Measurements from ENCODE around the gene ALDH5A1. TPM values are rescaled to one million over a fixed set of nuclear protein-coding genes. Genes with fewer than 3 reads are reported as not detected.

Gene ALDH5A1
- total RNA-seq, 2 donors from 2014 or later = 5.0 to 10.0 TPM

DNA sequence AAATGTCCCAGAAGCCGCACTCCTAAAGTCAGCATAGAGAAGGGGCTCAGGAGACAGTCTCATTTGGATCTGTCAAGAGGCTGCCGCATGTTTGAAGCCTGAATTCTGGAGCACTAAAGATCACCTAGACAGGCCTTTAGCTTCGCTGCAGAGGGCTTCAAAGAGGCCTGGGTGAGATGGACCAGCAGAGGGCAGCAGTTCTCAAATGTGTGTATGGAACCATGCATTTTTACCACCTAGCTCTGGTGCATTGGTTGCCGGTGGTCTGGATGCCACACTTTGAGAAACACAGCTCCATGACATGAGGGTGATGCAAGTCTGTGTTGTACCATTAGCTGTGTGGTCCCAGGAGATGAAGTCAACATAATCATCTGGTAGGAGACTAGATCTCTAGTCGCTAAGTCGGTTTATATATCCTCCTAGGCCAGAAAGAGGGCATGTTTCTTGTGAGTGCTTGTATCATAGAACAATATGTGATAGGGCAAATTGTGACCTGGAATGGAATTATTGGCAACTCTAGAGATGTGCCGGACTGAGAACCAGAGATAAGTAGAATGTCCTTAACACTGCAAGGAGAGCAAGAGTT lies 86.4 kb downstream of the ALDH5A1 start:
- TF ChIP-seq CTCF (IDR thresholded peaks at IDR 0.05) = peak; percentile 80 to 87
- no peaks in the 10 kb centered on the region for H3K9me3 ChIP-seq
- peak; percentile 80 for DNase-seq (ENCODE audit: low spot score)
- H3K4me1 ChIP-seq = peaks cover 0 to 12% of the 10 kb centered on the region in 2 donors
- no peak overlapping the region for H3K27ac ChIP-seq
- no peaks in the 10 kb centered on the region for H3K36me3 ChIP-seq
- H3K4me3 ChIP-seq = no peak overlapping the region
- no peaks in the 10 kb centered on the region for H3K27me3 ChIP-seq

DNA sequence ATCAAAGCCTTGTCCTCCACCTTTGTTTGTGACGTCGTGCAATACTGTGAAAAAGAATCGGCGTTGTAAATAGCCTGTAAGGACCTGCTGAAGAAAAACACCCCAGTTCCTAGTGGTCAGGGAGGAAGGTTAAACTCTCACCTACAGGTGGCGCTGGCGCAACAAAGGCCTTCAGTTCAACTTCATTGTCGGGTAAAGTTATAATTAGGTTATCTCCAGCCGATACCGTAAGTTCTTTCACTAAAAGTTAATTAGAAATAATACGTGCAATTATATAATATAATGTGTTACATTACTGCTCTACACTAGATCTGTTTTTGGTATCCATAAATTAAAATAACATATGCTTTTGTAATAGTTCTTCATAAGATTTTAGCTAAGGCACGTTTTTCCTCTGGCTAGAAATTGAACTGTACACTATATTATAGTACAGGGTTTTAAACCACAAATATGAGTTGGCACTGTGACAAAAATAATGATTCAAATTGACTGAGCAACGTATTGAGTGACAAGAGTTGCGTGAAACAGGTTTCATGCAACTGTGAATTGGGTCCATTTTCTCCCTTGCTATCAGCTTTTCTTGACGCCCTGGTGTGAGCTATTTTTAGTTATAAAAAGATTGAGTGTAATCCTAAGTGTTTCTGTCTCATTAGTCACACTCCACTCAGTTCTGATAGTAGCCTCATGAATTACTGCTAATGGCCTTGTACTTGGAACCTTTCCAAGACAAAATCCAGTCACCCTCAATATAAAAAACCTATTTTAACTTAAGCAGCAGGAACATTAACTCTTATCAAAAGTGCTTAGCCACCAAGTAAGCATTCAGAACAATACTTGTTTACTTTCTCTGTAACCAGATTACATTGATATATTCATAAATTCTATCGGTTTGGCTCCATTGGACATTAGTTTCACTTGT lies 89.0 kb downstream of the ALDH5A1 start:
- TF ChIP-seq CTCF (IDR thresholded peaks at IDR 0.05) = peak; percentile 78 to 85
- peaks cover 0 to 12% of the 10 kb centered on the region in 2 donors for H3K4me1 ChIP-seq
- peak; percentile 82 for DNase-seq (ENCODE audit: low spot score)
- H3K4me3 ChIP-seq = no peak overlapping the region
- H3K36me3 ChIP-seq = no peaks in the 10 kb centered on the region
- H3K9me3 ChIP-seq = no peaks in the 10 kb centered on the region
- H3K27ac ChIP-seq = peak overlapping the region in 1 of 2 donors; percentile 38
- H3K27me3 ChIP-seq = no peaks in the 10 kb centered on the region

- peaks cover 0 to 12% of the 10 kb centered on the region in 2 donors for H3K4me1 ChIP-seq
- H3K9me3 ChIP-seq = no peaks in the 10 kb centered on the region
- no peaks in the 10 kb centered on the region for H3K27me3 ChIP-seq
- TF ChIP-seq CTCF (IDR thresholded peaks at IDR 0.05) = no peak
- DNase-seq (ENCODE audit: low spot score) = no peak
- H3K36me3 ChIP-seq = no peaks in the 10 kb centered on the region
- no peak overlapping the region for H3K4me3 ChIP-seq
- peak overlapping the region in 1 of 2 donors; percentile 38 for H3K27ac ChIP-seq
Observed at GRCh38 chr6:24584382-24584720, 89.6 kb downstream of the ALDH5A1 start.

Other genes starting within 250 kb of the ALDH5A1 start
- gene DCDC2, start 136.9 kb upstream of the ALDH5A1 start, total RNA-seq = not detected
- gene MRS2, start 92.0 kb upstream of the ALDH5A1 start, total RNA-seq = 10 to 100 TPM; 25.5 to 44.1 TPM
- gene GPLD1, start 5.4 kb upstream of the ALDH5A1 start, total RNA-seq = under 1 TPM; 0.33 to 0.71 TPM
- gene KIAA0319, start 151.2 kb downstream of the ALDH5A1 start, total RNA-seq = under 1 TPM in 1 of 2 donors, not detected in 1; 0.11 TPM
- gene TDP2, start 171.9 kb downstream of the ALDH5A1 start, total RNA-seq = 10 to 100 TPM; 18.5 to 22.2 TPM
- gene ACOT13, start 172.1 kb downstream of the ALDH5A1 start, total RNA-seq = 10 to 100 TPM; 12.0 to 19.9 TPM
- 10 to 100 TPM; 24.0 to 47.4 TPM for gene C6orf62, start 224.2 kb downstream of the ALDH5A1 start, total RNA-seq